ENCODE results near the gene ATG9B.

ATG9B gene

DNA sequence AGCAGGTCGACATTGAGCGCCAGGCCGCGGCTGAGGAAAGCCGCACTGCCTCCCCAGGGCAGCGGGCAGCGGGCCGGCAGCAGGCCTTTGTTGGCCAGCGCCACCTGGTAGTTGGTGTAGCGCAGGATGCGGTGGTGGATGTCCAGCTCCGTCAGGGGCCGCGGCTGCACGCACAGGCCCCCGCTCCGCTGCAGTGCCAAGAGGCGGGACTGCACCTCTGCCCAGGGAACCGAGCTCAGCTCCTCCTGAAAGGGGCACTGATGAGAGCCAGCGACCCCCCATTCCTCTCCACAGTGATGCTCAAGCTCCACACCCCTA lies 5.2 kb downstream of the ATG9B start:
- no peak overlapping the region for H3K9ac ChIP-seq (ENCODE audit: low read depth, low read length, poor library complexity, severe bottlenecking)
- no peak overlapping the region for H3K4me2 ChIP-seq (ENCODE audit: low read depth, low read length, poor library complexity, severe bottlenecking)
- no peaks in the 10 kb centered on the region for H3K27me3 ChIP-seq (ENCODE audit: insufficient read depth, low read length, poor library complexity, severe bottlenecking)
- peaks cover 23% of the 10 kb centered on the region for H3K4me1 ChIP-seq (ENCODE audit: insufficient read depth, low read length, poor library complexity, severe bottlenecking)
- no peak overlapping the region for H3K4me3 ChIP-seq (ENCODE audit: low read length, poor library complexity, severe bottlenecking)
- H3K79me2 ChIP-seq (ENCODE audit: insufficient read depth, low read length): no peaks in the 10 kb centered on the region
- TF ChIP-seq, protein P1, sequence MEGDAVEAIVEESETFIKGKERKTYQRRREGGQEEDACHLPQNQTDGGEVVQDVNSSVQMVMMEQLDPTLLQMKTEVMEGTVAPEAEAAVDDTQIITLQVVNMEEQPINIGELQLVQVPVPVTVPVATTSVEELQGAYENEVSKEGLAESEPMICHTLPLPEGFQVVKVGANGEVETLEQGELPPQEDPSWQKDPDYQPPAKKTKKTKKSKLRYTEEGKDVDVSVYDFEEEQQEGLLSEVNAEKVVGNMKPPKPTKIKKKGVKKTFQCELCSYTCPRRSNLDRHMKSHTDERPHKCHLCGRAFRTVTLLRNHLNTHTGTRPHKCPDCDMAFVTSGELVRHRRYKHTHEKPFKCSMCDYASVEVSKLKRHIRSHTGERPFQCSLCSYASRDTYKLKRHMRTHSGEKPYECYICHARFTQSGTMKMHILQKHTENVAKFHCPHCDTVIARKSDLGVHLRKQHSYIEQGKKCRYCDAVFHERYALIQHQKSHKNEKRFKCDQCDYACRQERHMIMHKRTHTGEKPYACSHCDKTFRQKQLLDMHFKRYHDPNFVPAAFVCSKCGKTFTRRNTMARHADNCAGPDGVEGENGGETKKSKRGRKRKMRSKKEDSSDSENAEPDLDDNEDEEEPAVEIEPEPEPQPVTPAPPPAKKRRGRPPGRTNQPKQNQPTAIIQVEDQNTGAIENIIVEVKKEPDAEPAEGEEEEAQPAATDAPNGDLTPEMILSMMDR (conservative IDR thresholded peaks at IDR 0.05; ENCODE audit: low read length): no peak
- no peak for TF ChIP-seq EZH2phosphoT487 (IDR thresholded peaks at IDR 0.05; ENCODE audit: borderline replicate concordance)
- no peaks in the 10 kb centered on the region for H3F3A ChIP-seq (ENCODE audit: low read depth)
- no peaks in the 10 kb centered on the region for H3K9me2 ChIP-seq (replicated peaks; ENCODE audit: low read depth, low read length)
- no peak overlapping the region for H2AFZ ChIP-seq (ENCODE audit: low read length)
- H3K36me3 ChIP-seq (ENCODE audit: insufficient read depth, low read length): no peaks in the 10 kb centered on the region
- H4K20me1 ChIP-seq (ENCODE audit: insufficient read depth, low read length, poor library complexity, severe bottlenecking): no peaks in the 10 kb centered on the region
- H3K9me3 ChIP-seq (ENCODE audit: insufficient read depth, low read depth, low read length): no peaks in the 10 kb centered on the region

DNA sequence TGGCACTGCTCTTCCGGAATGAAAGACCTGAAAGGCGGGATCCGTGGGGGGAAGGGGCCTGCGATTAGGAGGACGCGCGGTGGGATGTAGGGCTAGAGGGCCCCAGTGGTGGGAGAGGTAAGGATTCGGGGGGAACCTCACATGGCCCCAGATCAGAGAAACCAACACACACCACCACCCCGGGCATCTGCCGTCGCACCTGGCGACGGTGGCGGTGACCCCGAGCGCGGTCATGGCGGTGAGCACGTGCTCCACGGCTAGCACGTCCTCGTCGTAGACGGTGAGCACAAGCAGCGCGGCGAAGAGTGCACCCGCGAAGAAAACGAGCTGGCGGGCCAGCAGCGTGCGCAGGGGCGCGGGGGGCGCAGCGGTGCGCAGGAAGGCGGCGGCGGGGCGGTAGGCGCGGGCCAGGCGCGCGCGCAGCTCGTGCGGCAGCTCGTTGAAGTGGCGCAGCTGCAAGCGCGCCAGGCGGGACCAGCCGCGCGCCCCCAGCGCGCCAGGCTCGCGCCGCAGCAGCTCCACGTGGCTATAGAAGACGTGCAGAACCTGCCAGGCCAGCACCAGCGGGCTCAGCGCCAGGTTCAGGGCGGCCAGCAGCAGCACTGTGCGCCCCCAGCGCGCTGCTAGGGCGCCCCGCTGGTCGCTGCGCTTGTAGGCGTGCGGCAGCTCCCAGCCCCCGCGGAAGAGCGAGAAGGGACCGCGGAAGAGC lies 5.7 kb downstream of the ATG9B start:
- TF ChIP-seq EZH2phosphoT487 (IDR thresholded peaks at IDR 0.05; ENCODE audit: borderline replicate concordance): no peak
- TF ChIP-seq, protein P1 (conservative IDR thresholded peaks at IDR 0.05; ENCODE audit: low read length): no peak

DNA sequence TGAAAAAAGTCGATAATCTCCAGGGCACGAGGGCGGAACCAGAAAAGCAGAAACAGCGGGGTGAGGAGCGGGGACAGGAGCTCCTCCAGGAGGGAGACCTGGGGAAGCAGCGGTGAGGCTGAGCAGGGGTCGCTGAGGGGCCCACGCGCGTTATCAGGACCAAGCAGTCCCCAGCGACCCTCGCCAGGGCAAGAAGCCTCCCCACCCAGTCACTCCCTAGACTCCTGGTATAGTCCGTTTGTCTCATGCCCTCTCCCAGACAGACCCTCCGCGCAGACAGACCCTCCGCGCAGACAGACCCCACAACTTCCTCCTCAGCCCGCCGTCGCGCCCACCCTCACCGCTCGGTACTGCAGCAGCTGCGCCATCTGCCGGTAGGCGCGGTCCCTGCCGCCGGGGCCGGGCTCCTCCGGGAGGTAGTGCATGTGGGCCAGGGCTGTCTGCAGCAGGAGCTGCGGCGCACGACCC lies 6.3 kb downstream of the ATG9B start:
- Histone ChIP-seq H3K9me3 (ENCODE audit: insufficient read depth, low read depth, low read length) (no peaks in the 10 kb centered on the region), H3K4me3 (ENCODE audit: low read length, poor library complexity, severe bottlenecking) (peak overlapping the region; percentile 67), H3K9me2 (replicated peaks; ENCODE audit: low read depth, low read length) (no peaks in the 10 kb centered on the region), H3F3A (ENCODE audit: low read depth) (no peaks in the 10 kb centered on the region), H3K9ac (ENCODE audit: low read depth, low read length, poor library complexity, severe bottlenecking) (peak overlapping the region; percentile 57), H3K4me1 (ENCODE audit: insufficient read depth, low read length, poor library complexity, severe bottlenecking) (peaks cover 23% of the 10 kb centered on the region), H3K4me2 (ENCODE audit: low read depth, low read length, poor library complexity, severe bottlenecking) (peak overlapping the region; percentile 74), H3K79me2 (ENCODE audit: insufficient read depth, low read length) (no peaks in the 10 kb centered on the region), H4K20me1 (ENCODE audit: insufficient read depth, low read length, poor library complexity, severe bottlenecking) (no peaks in the 10 kb centered on the region), H2AFZ (ENCODE audit: low read length) (peak overlapping the region; percentile 80), H3K36me3 (ENCODE audit: insufficient read depth, low read length) (no peaks in the 10 kb centered on the region), H3K27me3 (ENCODE audit: insufficient read depth, low read length, poor library complexity, severe bottlenecking) (no peaks in the 10 kb centered on the region)
- TF ChIP-seq, protein P1 (conservative IDR thresholded peaks at IDR 0.05; ENCODE audit: low read length): peak; percentile 97
- TF ChIP-seq EZH2phosphoT487 (IDR thresholded peaks at IDR 0.05; ENCODE audit: borderline replicate concordance): no peak

More for the DNA sequence above, 5.7 kb downstream of the ATG9B start:
- Histone ChIP-seq H3K79me2 (ENCODE audit: insufficient read depth, low read length) (no peaks in the 10 kb centered on the region), H3K9me2 (replicated peaks; ENCODE audit: low read depth, low read length) (no peaks in the 10 kb centered on the region), H3K4me2 (ENCODE audit: low read depth, low read length, poor library complexity, severe bottlenecking) (peak overlapping the region; percentile 74), H3K4me1 (ENCODE audit: insufficient read depth, low read length, poor library complexity, severe bottlenecking) (peaks cover 23% of the 10 kb centered on the region), H2AFZ (ENCODE audit: low read length) (peak overlapping the region; percentile 80), H3K4me3 (ENCODE audit: low read length, poor library complexity, severe bottlenecking) (peak overlapping the region; percentile 67), H3K9me3 (ENCODE audit: insufficient read depth, low read depth, low read length) (no peaks in the 10 kb centered on the region), H3K9ac (ENCODE audit: low read depth, low read length, poor library complexity, severe bottlenecking) (peak overlapping the region; percentile 57), H3K36me3 (ENCODE audit: insufficient read depth, low read length) (no peaks in the 10 kb centered on the region), H3F3A (ENCODE audit: low read depth) (no peaks in the 10 kb centered on the region), H4K20me1 (ENCODE audit: insufficient read depth, low read length, poor library complexity, severe bottlenecking) (no peaks in the 10 kb centered on the region), H3K27me3 (ENCODE audit: insufficient read depth, low read length, poor library complexity, severe bottlenecking) (no peaks in the 10 kb centered on the region)
